ENCODE results near the gene ZCWPW1. TPM values are rescaled to one million over a fixed set of nuclear protein-coding genes. Genes with fewer than 3 reads are reported as not detected.

ZCWPW1 gene
- total and polyA plus RNA-seq, 2 experiments from 2014 or later, result 0.59 to 2.7 TPM

DNA sequence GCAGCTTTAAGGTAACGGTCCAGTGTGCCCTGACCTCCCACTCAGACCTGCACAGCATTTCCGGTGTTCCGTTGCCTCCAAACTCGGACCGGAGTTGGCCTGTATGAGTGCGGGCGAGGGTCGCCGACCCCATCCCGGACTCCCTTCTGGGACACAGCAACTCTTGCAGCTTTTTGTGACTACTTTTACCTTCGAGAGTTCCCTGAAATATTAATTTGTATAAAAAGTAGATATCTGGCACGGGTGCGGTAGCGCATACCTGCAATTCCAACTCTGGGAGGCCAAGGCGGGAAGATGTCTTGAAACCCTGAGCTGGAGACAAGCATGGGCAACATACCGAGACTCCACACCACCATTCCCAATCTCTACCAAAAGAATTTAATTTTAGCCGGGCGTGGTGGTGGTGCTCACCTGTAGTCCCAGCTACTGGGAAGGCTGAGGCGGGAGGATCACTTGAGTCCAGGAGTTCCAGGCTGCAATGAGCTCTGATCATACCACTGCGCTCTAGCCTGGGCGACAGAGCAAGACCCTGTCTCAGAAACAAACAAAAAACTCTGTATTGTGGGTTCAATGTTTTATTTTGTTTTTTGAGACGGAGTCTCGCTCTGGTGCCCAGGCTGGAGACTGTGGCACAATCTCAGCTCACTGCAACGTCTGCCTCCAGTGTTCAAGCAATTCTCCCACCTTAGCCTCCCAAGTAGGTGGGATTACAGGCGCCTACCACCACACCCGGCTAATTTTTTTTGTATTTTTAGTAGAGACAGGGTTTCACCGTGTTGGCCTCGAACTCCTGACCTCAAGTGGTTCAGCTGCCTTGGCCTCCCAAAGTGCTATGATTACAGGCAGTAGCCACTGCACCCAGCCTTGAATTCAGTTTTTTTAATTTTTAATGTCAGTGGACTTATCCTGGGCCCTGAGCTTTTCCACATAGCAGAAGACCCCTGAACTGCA is 8.9 kb upstream of the ZCWPW1 start (continued):
- TF ChIP-seq, protein P1, sequence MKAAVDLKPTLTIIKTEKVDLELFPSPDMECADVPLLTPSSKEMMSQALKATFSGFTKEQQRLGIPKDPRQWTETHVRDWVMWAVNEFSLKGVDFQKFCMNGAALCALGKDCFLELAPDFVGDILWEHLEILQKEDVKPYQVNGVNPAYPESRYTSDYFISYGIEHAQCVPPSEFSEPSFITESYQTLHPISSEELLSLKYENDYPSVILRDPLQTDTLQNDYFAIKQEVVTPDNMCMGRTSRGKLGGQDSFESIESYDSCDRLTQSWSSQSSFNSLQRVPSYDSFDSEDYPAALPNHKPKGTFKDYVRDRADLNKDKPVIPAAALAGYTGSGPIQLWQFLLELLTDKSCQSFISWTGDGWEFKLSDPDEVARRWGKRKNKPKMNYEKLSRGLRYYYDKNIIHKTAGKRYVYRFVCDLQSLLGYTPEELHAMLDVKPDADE (IDR thresholded peaks at IDR 0.05), result no peak
- TF ChIP-seq ZNF331 (CRISPR knock-in tag; IDR thresholded peaks at IDR 0.05; ENCODE audit: low read depth), result no peak
- TF ChIP-seq, protein P2, sequence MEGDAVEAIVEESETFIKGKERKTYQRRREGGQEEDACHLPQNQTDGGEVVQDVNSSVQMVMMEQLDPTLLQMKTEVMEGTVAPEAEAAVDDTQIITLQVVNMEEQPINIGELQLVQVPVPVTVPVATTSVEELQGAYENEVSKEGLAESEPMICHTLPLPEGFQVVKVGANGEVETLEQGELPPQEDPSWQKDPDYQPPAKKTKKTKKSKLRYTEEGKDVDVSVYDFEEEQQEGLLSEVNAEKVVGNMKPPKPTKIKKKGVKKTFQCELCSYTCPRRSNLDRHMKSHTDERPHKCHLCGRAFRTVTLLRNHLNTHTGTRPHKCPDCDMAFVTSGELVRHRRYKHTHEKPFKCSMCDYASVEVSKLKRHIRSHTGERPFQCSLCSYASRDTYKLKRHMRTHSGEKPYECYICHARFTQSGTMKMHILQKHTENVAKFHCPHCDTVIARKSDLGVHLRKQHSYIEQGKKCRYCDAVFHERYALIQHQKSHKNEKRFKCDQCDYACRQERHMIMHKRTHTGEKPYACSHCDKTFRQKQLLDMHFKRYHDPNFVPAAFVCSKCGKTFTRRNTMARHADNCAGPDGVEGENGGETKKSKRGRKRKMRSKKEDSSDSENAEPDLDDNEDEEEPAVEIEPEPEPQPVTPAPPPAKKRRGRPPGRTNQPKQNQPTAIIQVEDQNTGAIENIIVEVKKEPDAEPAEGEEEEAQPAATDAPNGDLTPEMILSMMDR (conservative IDR thresholded peaks at IDR 0.05; ENCODE audit: low read depth in 2 of 2), result no peak

DNA sequence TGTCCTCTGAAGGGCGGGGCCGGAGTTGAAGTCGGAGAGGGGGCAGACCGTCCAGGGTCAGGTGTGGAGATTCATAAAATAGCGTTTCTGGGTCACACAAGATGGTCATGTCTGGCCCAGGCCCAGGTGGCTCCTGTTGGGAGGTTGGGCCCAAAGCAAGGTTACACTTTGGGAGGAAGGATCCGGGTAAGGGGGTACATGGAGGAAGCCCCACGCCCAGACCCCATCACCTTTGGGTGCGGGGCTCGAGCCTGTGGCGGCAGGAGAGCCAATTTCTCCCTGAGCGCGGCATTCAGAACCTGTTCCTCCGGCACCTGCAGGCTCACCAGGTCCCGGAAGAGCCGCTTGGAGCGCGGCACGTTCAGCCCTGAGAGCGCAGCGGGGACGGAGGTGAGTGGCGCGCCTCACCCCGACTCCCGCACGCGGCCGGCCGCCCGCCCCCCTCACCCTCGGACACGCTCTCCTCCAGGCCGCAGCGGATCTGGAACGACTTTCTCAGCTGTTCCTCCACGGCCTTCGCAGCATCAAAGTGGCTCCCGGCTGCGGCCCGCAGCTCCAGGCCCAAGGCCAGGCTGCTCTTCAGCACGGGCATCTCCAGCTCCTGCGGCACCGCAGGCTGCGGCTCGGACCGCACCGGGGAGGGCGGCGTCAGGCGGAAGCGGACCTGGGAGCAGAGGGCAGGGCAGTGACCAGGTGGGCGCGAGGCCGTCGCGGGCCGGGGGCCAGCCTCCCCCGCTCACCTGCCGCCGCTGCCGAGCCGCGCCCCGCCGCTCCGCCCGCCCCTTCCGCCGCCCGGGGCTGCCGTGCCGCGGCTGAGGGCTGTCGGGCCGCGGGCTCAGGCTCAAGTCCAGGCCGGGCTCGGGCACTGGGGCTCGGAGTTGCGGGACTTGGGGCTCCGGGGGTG is 7.2 kb upstream of the ZCWPW1 start:
- H3K27ac Mint-ChIP-seq, result peak overlapping the region; percentile 96
- TF ChIP-seq, protein P2 (conservative IDR thresholded peaks at IDR 0.05; ENCODE audit: low read depth in 2 of 2), result no peak
- TF ChIP-seq JUNB (IDR thresholded peaks at IDR 0.05; ENCODE audit: unreplicated experiment), result no peak
- TF ChIP-seq, protein P1 (IDR thresholded peaks at IDR 0.05), result no peak
- TF ChIP-seq, protein P3, sequence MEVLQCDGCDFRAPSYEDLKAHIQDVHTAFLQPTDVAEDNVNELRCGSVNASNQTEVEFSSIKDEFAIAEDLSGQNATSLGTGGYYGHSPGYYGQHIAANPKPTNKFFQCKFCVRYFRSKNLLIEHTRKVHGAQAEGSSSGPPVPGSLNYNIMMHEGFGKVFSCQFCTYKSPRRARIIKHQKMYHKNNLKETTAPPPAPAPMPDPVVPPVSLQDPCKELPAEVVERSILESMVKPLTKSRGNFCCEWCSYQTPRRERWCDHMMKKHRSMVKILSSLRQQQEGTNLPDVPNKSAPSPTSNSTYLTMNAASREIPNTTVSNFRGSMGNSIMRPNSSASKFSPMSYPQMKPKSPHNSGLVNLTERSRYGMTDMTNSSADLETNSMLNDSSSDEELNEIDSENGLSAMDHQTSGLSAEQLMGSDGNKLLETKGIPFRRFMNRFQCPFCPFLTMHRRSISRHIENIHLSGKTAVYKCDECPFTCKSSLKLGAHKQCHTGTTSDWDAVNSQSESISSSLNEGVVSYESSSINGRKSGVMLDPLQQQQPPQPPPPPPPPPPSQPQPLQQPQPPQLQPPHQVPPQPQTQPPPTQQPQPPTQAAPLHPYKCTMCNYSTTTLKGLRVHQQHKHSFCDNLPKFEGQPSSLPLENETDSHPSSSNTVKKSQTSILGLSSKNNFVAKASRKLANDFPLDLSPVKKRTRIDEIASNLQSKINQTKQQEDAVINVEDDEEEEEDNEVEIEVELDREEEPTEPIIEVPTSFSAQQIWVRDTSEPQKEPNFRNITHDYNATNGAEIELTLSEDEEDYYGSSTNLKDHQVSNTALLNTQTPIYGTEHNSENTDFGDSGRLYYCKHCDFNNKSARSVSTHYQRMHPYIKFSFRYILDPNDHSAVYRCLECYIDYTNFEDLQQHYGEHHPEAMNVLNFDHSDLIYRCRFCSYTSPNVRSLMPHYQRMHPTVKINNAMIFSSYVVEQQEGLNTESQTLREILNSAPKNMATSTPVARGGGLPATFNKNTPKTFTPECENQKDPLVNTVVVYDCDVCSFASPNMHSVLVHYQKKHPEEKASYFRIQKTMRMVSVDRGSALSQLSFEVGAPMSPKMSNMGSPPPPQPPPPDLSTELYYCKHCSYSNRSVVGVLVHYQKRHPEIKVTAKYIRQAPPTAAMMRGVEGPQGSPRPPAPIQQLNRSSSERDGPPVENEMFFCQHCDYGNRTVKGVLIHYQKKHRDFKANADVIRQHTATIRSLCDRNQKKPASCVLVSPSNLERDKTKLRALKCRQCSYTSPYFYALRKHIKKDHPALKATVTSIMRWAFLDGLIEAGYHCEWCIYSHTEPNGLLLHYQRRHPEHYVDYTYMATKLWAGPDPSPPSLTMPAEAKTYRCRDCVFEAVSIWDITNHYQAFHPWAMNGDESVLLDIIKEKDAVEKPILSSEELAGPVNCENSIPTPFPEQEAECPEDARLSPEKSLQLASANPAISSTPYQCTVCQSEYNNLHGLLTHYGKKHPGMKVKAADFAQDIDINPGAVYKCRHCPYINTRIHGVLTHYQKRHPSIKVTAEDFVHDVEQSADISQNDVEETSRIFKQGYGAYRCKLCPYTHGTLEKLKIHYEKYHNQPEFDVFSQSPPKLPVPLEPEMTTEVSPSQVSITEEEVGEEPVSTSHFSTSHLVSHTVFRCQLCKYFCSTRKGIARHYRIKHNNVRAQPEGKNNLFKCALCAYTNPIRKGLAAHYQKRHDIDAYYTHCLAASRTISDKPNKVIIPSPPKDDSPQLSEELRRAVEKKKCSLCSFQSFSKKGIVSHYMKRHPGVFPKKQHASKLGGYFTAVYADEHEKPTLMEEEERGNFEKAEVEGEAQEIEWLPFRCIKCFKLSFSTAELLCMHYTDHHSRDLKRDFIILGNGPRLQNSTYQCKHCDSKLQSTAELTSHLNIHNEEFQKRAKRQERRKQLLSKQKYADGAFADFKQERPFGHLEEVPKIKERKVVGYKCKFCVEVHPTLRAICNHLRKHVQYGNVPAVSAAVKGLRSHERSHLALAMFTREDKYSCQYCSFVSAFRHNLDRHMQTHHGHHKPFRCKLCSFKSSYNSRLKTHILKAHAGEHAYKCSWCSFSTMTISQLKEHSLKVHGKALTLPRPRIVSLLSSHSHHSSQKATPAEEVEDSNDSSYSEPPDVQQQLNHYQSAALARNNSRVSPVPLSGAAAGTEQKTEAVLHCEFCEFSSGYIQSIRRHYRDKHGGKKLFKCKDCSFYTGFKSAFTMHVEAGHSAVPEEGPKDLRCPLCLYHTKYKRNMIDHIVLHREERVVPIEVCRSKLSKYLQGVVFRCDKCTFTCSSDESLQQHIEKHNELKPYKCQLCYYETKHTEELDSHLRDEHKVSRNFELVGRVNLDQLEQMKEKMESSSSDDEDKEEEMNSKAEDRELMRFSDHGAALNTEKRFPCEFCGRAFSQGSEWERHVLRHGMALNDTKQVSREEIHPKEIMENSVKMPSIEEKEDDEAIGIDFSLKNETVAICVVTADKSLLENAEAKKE (CRISPR knock-in tag; IDR thresholded peaks at IDR 0.05), result no peak
- TF ChIP-seq CREB1 (CRISPR knock-in tag; IDR thresholded peaks at IDR 0.05; ENCODE audit: low read depth), result no peak
- peak; percentile 75 for TF ChIP-seq POLR2AphosphoS5 (IDR thresholded peaks at IDR 0.05; ENCODE audit: low read depth)

More for the DNA sequence above, 7.2 kb upstream of the ZCWPW1 start:
- ATAC-seq, result peak; percentile 43
- Histone ChIP-seq H3K27me3 (ENCODE audit: insufficient read depth) (no peaks in the 10 kb centered on the region), H3K9me2 (ENCODE audit: insufficient read depth) (no peaks in the 10 kb centered on the region), H3F3A (replicated peaks; ENCODE audit: low read depth) (peaks cover 39% of the 10 kb centered on the region), H2AFZ (no peak overlapping the region), H3K27ac (ENCODE audit: low read depth) (peak overlapping the region; percentile 83), H4K20me1 (replicated peaks; ENCODE audit: insufficient read depth) (peaks cover 3% of the 10 kb centered on the region; the same call in 1 of the 2 replicates), H3K79me2 (replicated peaks; ENCODE audit: insufficient read depth) (peaks cover 39% of the 10 kb centered on the region), H3K36me3 (ENCODE audit: insufficient read depth) (peaks cover 9% of the 10 kb centered on the region; the same call in 1 of the 2 replicates), H3K4me2 (peak overlapping the region; percentile 98), H3K4me1 (ENCODE audit: insufficient read depth) (peaks cover 28% of the 10 kb centered on the region; the same call in 1 of the 2 replicates), H3K4me3 (peak overlapping the region; percentile 70)
- Mint-ChIP-seq H3K27me3 (ENCODE audit: insufficient read depth, low read depth, poor library complexity) (peaks cover 19% of the 10 kb centered on the region), H3K36me3 (ENCODE audit: low read depth) (peaks cover 47% of the 10 kb centered on the region), H3K9me3 (no peaks in the 10 kb centered on the region; the same call in 2 of the 3 replicates), H3K4me3 (peak overlapping the region; percentile 88), H3K4me1 (peaks cover 45% of the 10 kb centered on the region)
- DNase-seq (ENCODE audit: low spot score), result peak; percentile 64

Data from GM23338 (cell line).